Measurements from ENCODE around the gene ZEB2. TPM values are rescaled to one million over a fixed set of nuclear protein-coding genes. Genes with fewer than 3 reads are reported as not detected.

The ZEB2 gene
- total and polyA plus RNA-seq, 2 donors from 2014 or later: 8.3 to 136 TPM

- no peak overlapping the region for H3K4me3 ChIP-seq (ENCODE audit: low read length in 3 of 3)
Observed at GRCh38 chr2:144372410-144373080, 147.4 kb downstream of the ZEB2 start.

GRCh38 chr2:144370937-144371584 lies 148.9 kb downstream of the ZEB2 start:
- no peaks in the 10 kb centered on the region for H3K27me3 ChIP-seq (ENCODE audit: control insufficient read depth, insufficient read depth, low read length)
- no peak overlapping the region for H3K4me3 ChIP-seq (ENCODE audit: low read length in 3 of 3)
- FAIRE-seq (no peak), DNase-seq (no peak)
- H3K27ac ChIP-seq (ENCODE audit: low read depth in 2 of 2, low read length in 2 of 2): no peak overlapping the region
- no peak overlapping the region for H3K9ac ChIP-seq (ENCODE audit: low read length in 3 of 3)
- no peaks in the 10 kb centered on the region for H3K9me3 ChIP-seq (ENCODE audit: control insufficient read depth in 2 of 3, insufficient read depth in 1 of 3, low read length in 3 of 3)
- intact Hi-C loops (cut with DNase I): no loop called here
- no peaks in the 10 kb centered on the region for H3K36me3 ChIP-seq (ENCODE audit: control insufficient read depth in 2 of 3, insufficient read depth in 3 of 3, low read length in 3 of 3)
- no peaks in the 10 kb centered on the region for H3K4me1 ChIP-seq (ENCODE audit: control insufficient read depth in 2 of 3, insufficient read depth in 2 of 3, low read depth in 1 of 3, low read length in 3 of 3)
- no peak for TF ChIP-seq CTCF (IDR thresholded peaks at IDR 0.05; ENCODE audit: borderline replicate concordance, extremely low read depth, insufficient read depth)

More at GRCh38 chr2:144372410-144373080, 147.4 kb downstream of the ZEB2 start:
- intact Hi-C loops (cut with DNase I): no loop called here
- FAIRE-seq: no peak
- H3K9ac ChIP-seq (ENCODE audit: low read length in 3 of 3): no peak overlapping the region
- no peaks in the 10 kb centered on the region for H3K36me3 ChIP-seq (ENCODE audit: control insufficient read depth in 2 of 3, insufficient read depth in 3 of 3, low read length in 3 of 3)
- TF ChIP-seq CTCF (IDR thresholded peaks at IDR 0.05; ENCODE audit: borderline replicate concordance, extremely low read depth, insufficient read depth): no peak
- no peak for DNase-seq
- no peaks in the 10 kb centered on the region for H3K27me3 ChIP-seq (ENCODE audit: control insufficient read depth, insufficient read depth, low read length)
- H3K4me1 ChIP-seq (ENCODE audit: control insufficient read depth in 2 of 3, insufficient read depth in 2 of 3, low read depth in 1 of 3, low read length in 3 of 3): no peaks in the 10 kb centered on the region
- H3K27ac ChIP-seq (ENCODE audit: low read depth in 2 of 2, low read length in 2 of 2): no peak overlapping the region
- no peaks in the 10 kb centered on the region for H3K9me3 ChIP-seq (ENCODE audit: control insufficient read depth in 2 of 3, insufficient read depth in 1 of 3, low read length in 3 of 3)

- no peaks in the 10 kb centered on the region for H3K27me3 ChIP-seq (ENCODE audit: control insufficient read depth, insufficient read depth, low read length)
- no peak overlapping the region for H3K4me3 ChIP-seq (ENCODE audit: low read length in 3 of 3)
- no peak overlapping the region for H3K9ac ChIP-seq (ENCODE audit: low read length in 3 of 3)
- H3K36me3 ChIP-seq (ENCODE audit: control insufficient read depth in 2 of 3, insufficient read depth in 3 of 3, low read length in 3 of 3): no peaks in the 10 kb centered on the region
- no peak for DNase-seq
- no peaks in the 10 kb centered on the region for H3K4me1 ChIP-seq (ENCODE audit: control insufficient read depth in 2 of 3, insufficient read depth in 2 of 3, low read depth in 1 of 3, low read length in 3 of 3)
- intact Hi-C loops (cut with DNase I): no loop called here
- no peaks in the 10 kb centered on the region for H3K9me3 ChIP-seq (ENCODE audit: control insufficient read depth in 2 of 3, insufficient read depth in 1 of 3, low read length in 3 of 3)
- no peak for FAIRE-seq
- TF ChIP-seq CTCF (IDR thresholded peaks at IDR 0.05; ENCODE audit: borderline replicate concordance, extremely low read depth, insufficient read depth): no peak
- H3K27ac ChIP-seq (ENCODE audit: low read depth in 2 of 2, low read length in 2 of 2): no peak overlapping the region
Observed at GRCh38 chr2:144369416-144369815, 150.5 kb downstream of the ZEB2 start.

All from kidney (tissue), 14 donors.